Right atrium auricular region (tissue), 2 donors: Measurements from ENCODE around the gene GAREM1. TPM values are rescaled to one million over a fixed set of nuclear protein-coding genes. Genes with fewer than 3 reads are reported as not detected.
A peak's percentile ranks its signal among the peaks of the same experiment; 100 is the strongest.
"Not testable (repeated sequence)": the region's sequence is repeated elsewhere in the genome, so short reads cannot be mapped to it uniquely, and the experiment has no call there.

Experiments
- DNase-seq: peaks from one replicate; pipeline ENCODE4 v3.0.0-alpha.2; 2019; ENCODE audit warnings: low spot score
- H3K27ac ChIP-seq, 2 donors: fragments of 200-600 bp; sonication (generic); 1 replicate in 1 of 2; 2 replicates in 1 of 2; pipeline ENCODE4 v1.5.1; 2016 to 2019
- H3K27me3 ChIP-seq, 2 donors: fragments of 200-600 bp; sonication (generic); one replicate each; pipeline versions ENCODE4 v1.5.1 to v1.6.0; 2017 to 2019
- H3K36me3 ChIP-seq: fragments of 200-600 bp; sonication (generic); one replicate; pipeline ENCODE4 v1.5.1; 2016
- H3K4me1 ChIP-seq, 2 donors: fragments of 200-600 bp; sonication (generic); one replicate each; pipeline versions ENCODE4 v1.5.1 to v1.6.0; 2017 to 2019
- H3K4me3 ChIP-seq, 2 donors: fragments of 200-600 bp; sonication (generic); 1 replicate in 1 of 2; 2 replicates in 1 of 2; pipeline ENCODE4 v1.5.1; 2017 to 2019; ENCODE audit warnings: mild to moderate bottlenecking in 1 of 2, moderate library complexity in 1 of 2
- H3K9me3 ChIP-seq, 2 donors: fragments of 200-600 bp; sonication (generic); one replicate each; pipeline ENCODE4 v1.5.1; 2019
- total RNA-seq, 2 donors: library from RNA; depleted of rRNA; stranded (reverse); fragments of >200 nt; gene quantifications; one replicate each; pipeline ENCODE4 v1.1.0, GENCODE V29; 2016
- TF ChIP-seq, protein P1 (sequence below), 2 donors: fragments of 200-600 bp; sonication (generic); IDR thresholded peaks; one replicate each; pipeline ENCODE4 v1.5.1; 2019; ENCODE audit warnings: antibody characterized with exemption in 2 of 2

GAREM1 gene
- 10 to 100 TPM; 13.6 to 19.3 TPM for total RNA-seq

DNA sequence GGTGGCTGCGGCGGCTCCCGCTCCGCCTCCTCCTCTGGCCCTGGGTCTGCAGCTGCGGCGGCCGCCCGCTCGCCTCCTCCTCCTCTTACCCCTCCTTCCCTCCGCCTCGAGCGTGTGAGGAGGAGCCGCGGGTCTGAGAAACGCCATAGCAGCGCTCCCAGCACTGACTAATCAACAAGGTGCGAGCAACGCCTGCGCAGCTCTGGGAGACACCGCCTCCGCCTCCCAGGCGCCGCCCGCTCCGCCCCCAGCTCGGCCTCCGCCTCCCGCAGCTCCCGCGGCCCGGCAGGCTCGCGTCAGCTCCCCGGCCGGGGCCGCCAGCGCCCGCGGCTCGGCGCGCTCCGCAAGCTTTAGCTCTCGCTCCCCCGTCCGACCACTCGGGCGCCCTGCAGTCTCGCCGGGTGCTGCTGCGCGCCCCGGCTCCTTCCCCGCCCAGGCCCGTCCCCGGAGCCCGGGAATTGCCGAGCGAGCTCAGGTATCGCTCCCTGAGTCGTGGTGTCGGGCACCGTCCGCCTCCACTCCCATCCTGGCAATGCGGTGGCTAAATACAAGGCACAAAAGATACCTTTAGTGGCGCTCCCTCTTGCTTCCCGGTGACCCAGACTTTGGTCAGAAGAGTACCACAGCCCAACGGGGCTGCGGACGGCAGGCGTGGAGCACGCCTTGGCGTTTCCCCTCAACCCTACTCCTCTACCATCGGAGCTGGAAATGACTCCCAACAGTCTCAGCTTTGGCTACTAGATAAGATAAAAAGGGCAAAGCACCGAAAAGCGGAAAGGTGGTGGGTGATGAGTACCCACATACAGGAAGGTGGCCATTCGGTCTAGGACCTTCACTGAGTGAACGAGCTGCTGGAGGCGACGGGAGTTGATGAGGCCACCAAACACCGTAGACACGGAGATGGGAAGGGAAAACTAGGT, at the start of gene GAREM1:
GAREM1 (minus strand) TSS at position 169 of the 920 bp plus-strand sequence. CDS start 454 bp downstream, outside the sequence.
- Histone ChIP-seq H3K4me3 (peak within 1 kb of the TSS; percentile 80 to 88), H3K27me3 (no peaks in the 10 kb centered on the region), H3K27ac (peak within 1 kb of the TSS; percentile 83 to 87), H3K9me3 (no peaks in the 10 kb centered on the region), H3K4me1 (peaks cover 0 to 27% of the 10 kb centered on the region in 2 donors), H3K36me3 (no peaks in the 10 kb centered on the region)
- DNase-seq: peak; percentile 94
- TF ChIP-seq, protein P1, sequence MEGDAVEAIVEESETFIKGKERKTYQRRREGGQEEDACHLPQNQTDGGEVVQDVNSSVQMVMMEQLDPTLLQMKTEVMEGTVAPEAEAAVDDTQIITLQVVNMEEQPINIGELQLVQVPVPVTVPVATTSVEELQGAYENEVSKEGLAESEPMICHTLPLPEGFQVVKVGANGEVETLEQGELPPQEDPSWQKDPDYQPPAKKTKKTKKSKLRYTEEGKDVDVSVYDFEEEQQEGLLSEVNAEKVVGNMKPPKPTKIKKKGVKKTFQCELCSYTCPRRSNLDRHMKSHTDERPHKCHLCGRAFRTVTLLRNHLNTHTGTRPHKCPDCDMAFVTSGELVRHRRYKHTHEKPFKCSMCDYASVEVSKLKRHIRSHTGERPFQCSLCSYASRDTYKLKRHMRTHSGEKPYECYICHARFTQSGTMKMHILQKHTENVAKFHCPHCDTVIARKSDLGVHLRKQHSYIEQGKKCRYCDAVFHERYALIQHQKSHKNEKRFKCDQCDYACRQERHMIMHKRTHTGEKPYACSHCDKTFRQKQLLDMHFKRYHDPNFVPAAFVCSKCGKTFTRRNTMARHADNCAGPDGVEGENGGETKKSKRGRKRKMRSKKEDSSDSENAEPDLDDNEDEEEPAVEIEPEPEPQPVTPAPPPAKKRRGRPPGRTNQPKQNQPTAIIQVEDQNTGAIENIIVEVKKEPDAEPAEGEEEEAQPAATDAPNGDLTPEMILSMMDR (IDR thresholded peaks at IDR 0.05): peak; percentile 86

DNA sequence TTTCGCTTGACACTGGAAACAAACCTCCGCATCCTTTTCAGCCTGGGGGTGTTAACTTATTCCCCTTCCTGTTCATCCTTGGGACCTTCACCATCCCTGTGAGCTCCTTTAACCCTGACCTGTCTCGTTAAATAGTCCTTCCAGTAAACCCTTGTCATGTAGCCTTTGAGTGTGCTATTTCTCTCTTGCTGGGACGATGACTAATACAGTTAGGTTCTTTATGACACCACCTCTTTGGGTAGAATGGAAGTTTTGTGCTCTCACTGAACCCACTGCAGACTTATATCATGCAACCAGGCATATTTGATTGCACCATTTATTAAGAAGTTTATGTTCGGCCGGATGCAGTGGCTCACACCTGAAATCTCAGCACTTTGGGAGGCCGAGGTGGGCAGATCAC, 40.5 kb upstream of the GAREM1 start:
- Histone ChIP-seq H3K4me1 (no peaks in the 10 kb centered on the region), H3K9me3 (no peaks in the 10 kb centered on the region), H3K27me3 (no peaks in the 10 kb centered on the region), H3K4me3 (no peak overlapping the region), H3K27ac (no peak overlapping the region), H3K36me3 (no peaks in the 10 kb centered on the region)
- TF ChIP-seq, protein P1 (IDR thresholded peaks at IDR 0.05): no peak
- DNase-seq: no peak

DNA sequence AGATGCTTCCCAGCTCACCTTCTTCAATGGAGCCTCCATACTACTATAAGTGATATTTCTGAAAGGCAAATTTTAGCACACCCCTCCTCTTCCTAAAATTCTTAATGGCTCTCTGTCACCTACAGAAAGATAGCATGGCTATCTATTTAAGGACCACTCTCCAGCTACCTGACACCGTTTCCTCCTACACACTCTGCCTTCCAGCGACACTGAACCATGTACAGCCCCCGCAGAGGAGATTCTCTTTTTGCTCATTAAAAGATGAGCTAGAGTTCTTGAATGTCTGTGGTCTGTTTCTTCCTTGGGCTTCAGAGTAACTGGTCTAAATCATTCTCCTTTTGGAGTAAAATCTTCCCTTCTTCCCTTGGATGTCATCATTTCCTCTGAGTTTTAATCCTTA, 38.4 kb upstream of the GAREM1 start:
- Histone ChIP-seq H3K4me1 (no peaks in the 10 kb centered on the region), H3K4me3 (no peak overlapping the region), H3K27me3 (no peaks in the 10 kb centered on the region), H3K9me3 (no peaks in the 10 kb centered on the region), H3K36me3 (no peaks in the 10 kb centered on the region), H3K27ac (no peak overlapping the region)
- TF ChIP-seq, protein P1 (IDR thresholded peaks at IDR 0.05): no peak
- no peak for DNase-seq

DNA sequence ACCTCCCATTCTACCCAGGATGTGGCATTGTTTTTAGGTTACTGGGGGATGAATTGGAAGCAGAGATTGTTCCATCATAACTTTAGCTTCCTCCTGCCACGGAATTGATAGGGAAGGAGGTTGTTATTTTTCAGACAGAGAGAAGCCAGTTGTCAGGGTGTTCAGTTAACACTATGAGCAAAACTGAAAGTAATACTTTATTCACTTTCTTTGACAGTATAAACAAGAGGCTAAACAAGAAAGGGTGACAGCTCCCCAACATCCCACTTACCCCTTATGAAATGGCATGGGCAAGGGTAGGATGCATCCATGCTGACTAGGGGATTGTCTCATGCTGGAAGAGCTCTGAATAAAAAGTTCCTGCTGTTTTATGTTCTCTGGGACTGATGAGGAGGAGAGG, 36.4 kb upstream of the GAREM1 start:
- no peak for DNase-seq
- Histone ChIP-seq H3K36me3 (no peaks in the 10 kb centered on the region), H3K27ac (no peak overlapping the region), H3K27me3 (no peaks in the 10 kb centered on the region), H3K4me3 (no peak overlapping the region), H3K4me1 (no peaks in the 10 kb centered on the region), H3K9me3 (no peaks in the 10 kb centered on the region)
- TF ChIP-seq, protein P1 (IDR thresholded peaks at IDR 0.05): no peak

DNA sequence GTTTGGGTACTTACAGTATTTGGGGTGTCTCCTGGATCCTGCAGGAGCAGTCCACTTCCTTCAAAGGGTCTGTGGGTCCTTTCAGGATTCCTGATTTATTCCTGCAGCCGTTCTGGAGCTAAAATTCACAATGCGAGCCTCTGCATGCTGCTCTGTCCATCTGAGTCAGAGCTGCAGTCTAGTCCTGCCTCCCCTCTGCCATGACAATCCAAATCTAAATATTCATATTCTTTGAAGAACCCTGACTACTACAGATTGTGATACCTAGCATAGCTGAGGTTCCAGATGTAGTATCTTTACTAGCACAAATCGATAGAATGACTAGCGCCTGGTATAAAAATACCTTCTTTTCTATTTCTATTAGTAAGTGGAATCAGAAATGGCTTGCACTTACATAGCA, 31.3 kb upstream of the GAREM1 start:
- Histone ChIP-seq H3K9me3 (no peaks in the 10 kb centered on the region), H3K27me3 (no peaks in the 10 kb centered on the region), H3K4me3 (no peak overlapping the region), H3K27ac (no peak overlapping the region), H3K4me1 (no peaks in the 10 kb centered on the region), H3K36me3 (no peaks in the 10 kb centered on the region)
- TF ChIP-seq, protein P1 (IDR thresholded peaks at IDR 0.05): no peak
- DNase-seq: no peak

DNA sequence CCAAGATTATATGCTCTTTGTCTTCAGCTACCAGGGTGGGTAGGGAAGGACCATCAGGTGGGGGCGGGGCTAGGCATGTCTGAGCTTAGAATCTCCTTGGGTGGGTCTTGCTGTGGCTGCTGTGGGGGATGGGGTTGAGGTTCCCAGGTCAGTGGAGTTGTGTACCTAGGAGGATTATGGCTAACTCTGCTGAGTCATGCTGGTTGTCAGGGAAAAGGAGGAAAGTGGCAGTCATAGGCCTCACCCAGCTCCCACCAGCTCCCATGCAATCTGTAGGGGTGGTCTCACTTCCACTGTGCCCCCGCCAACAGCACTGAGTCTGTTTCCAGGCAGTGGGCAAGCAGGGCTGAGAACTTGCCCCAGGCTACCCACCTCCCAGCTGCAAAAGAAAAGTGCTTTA, 30.6 kb upstream of the GAREM1 start:
- not testable (repeated sequence) for H3K4me3 ChIP-seq, DNase-seq, H3K9me3 ChIP-seq, H3K4me1 ChIP-seq, H3K36me3 ChIP-seq, H3K27ac ChIP-seq, H3K27me3 ChIP-seq
